ENCODE measurements around the gene CAPG. TPM values are rescaled to one million over a fixed set of nuclear protein-coding genes. Genes with fewer than 3 reads are reported as not detected.
"Not testable (repeated sequence)": the region's sequence is repeated elsewhere in the genome, so short reads cannot be mapped to it uniquely, and the experiment has no call there.

Gene CAPG
- total RNA-seq, 1 donor from 2014 or later: 179 TPM

DNA sequence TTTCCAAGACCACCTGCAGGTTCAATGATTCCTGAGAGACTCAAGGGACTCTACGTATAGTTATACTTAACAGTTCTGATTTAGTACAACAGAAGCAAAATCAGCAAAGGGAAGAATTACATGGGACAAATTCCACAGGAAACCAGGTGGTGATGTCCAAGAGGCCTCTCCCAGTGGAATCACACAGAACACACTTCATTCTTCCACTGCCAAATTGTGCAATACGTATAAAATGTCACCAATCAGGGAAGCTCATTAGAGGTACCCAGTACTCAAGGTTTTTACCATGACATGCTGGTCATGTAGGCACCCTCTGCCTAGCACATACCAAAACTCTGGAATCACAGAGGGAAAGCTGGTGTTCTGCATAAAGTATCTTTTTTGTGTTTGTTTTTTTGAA, 22.4 kb downstream of the CAPG start:
- Histone ChIP-seq H3K36me3 (peaks cover 47 to 71% of the 10 kb centered on the region in 2 donors), H3K4me1 (no peaks in the 10 kb centered on the region), H3K9me3 (no peaks in the 10 kb centered on the region), H3K4me3 (no peak overlapping the region), H3K27ac (no peak overlapping the region), H3K27me3 (no peaks in the 10 kb centered on the region)
- TF ChIP-seq, protein P1, sequence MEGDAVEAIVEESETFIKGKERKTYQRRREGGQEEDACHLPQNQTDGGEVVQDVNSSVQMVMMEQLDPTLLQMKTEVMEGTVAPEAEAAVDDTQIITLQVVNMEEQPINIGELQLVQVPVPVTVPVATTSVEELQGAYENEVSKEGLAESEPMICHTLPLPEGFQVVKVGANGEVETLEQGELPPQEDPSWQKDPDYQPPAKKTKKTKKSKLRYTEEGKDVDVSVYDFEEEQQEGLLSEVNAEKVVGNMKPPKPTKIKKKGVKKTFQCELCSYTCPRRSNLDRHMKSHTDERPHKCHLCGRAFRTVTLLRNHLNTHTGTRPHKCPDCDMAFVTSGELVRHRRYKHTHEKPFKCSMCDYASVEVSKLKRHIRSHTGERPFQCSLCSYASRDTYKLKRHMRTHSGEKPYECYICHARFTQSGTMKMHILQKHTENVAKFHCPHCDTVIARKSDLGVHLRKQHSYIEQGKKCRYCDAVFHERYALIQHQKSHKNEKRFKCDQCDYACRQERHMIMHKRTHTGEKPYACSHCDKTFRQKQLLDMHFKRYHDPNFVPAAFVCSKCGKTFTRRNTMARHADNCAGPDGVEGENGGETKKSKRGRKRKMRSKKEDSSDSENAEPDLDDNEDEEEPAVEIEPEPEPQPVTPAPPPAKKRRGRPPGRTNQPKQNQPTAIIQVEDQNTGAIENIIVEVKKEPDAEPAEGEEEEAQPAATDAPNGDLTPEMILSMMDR (IDR thresholded peaks at IDR 0.05): no peak
- DNase-seq (ENCODE audit: low spot score in 2 of 2): no peak
- intact Hi-C loops (cut with DNase I): no loop called here

DNA sequence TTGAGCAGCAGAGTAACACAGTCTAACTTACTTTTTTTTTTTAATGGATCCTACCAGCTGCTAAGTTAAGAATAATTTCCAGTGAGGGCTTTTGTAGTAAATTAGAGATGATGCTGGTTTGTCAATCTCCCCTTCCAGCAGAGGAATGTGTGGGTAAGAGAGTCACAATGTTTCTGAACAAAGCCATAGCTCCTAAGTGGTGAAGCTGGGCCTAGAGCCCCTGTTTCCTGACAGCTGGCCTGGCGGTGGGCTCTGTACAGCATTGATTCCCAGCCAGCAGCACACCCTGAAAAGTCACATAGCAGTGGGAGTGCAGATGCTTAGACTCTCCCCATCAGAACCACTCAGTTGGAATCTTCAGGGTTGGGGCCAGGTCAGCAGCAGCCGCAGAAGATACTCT, 24.4 kb downstream of the CAPG start:
- TF ChIP-seq, protein P1 (IDR thresholded peaks at IDR 0.05): no peak

DNA sequence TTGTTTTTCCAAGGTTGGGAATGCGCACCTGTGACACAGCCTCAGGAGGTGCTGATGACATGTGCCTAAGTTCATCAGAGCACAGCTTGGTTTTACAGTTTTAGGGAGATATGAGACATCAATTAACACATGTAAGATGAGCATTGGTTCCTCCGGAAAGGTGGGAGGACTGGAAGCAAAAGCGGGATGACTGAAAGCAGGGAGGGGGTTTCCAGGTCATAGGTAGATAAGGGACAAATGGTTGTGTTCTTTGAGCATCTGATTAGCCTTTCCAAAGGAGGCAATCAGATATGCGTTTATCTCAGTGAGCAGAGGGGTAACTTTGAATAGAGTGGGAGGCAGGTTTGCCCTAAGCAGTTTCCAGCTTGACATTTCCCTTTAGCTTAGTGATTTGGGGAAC, 26.3 kb downstream of the CAPG start:
- H3K27ac ChIP-seq: no peak overlapping the region
- no peaks in the 10 kb centered on the region for H3K4me1 ChIP-seq
- H3K4me3 ChIP-seq: no peak overlapping the region
- H3K27me3 ChIP-seq: no peaks in the 10 kb centered on the region
- peaks cover 36 to 66% of the 10 kb centered on the region in 2 donors for H3K36me3 ChIP-seq
- intact Hi-C loops (cut with DNase I): no loop called here
- no peaks in the 10 kb centered on the region for H3K9me3 ChIP-seq
- TF ChIP-seq, protein P1 (IDR thresholded peaks at IDR 0.05): no peak
- DNase-seq (ENCODE audit: low spot score in 2 of 2): no peak

More for the DNA sequence above, 24.4 kb downstream of the CAPG start:
- H3K4me3 ChIP-seq: no peak overlapping the region
- H3K27ac ChIP-seq: no peak overlapping the region
- no peaks in the 10 kb centered on the region for H3K27me3 ChIP-seq
- H3K36me3 ChIP-seq: peaks cover 39 to 69% of the 10 kb centered on the region in 2 donors
- intact Hi-C loops (cut with DNase I): no loop called here
- no peak for DNase-seq (ENCODE audit: low spot score in 2 of 2)
- no peaks in the 10 kb centered on the region for H3K9me3 ChIP-seq
- H3K4me1 ChIP-seq: no peaks in the 10 kb centered on the region

GRCh38 chr2:85383151-85383550, 27.0 kb downstream of the CAPG start:
- H3K27ac ChIP-seq; H3K9me3 ChIP-seq; intact Hi-C loops (cut with DNase I); H3K4me1 ChIP-seq; H3K4me3 ChIP-seq; DNase-seq (ENCODE audit: low spot score in 2 of 2); H3K27me3 ChIP-seq: not testable (repeated sequence)
- peaks cover 34 to 68% of the 10 kb centered on the region in 2 donors for H3K36me3 ChIP-seq

GRCh38 chr2:85380048-85380447, 30.1 kb downstream of the CAPG start:
- intact Hi-C loops (cut with DNase I): no loop called here
- Histone ChIP-seq H3K36me3 (peaks cover 44 to 66% of the 10 kb centered on the region in 2 donors), H3K4me1 (no peaks in the 10 kb centered on the region)

GRCh38 chr2:85378257-85378656, 31.9 kb downstream of the CAPG start:
- H3K4me1 ChIP-seq: no peaks in the 10 kb centered on the region
- intact Hi-C loops (cut with DNase I): no loop called here
- H3K27ac ChIP-seq: no peak overlapping the region
- no peaks in the 10 kb centered on the region for H3K27me3 ChIP-seq
- H3K36me3 ChIP-seq: peaks cover 46 to 59% of the 10 kb centered on the region in 2 donors
- TF ChIP-seq, protein P1 (IDR thresholded peaks at IDR 0.05): no peak
- H3K4me3 ChIP-seq: no peak overlapping the region
- no peaks in the 10 kb centered on the region for H3K9me3 ChIP-seq
- no peak for DNase-seq (ENCODE audit: low spot score in 2 of 2)

More at GRCh38 chr2:85380048-85380447, 30.1 kb downstream of the CAPG start:
- no peaks in the 10 kb centered on the region for H3K27me3 ChIP-seq
- no peak overlapping the region for H3K27ac ChIP-seq
- no peak for DNase-seq (ENCODE audit: low spot score in 2 of 2)
- TF ChIP-seq, protein P1 (IDR thresholded peaks at IDR 0.05): no peak
- no peaks in the 10 kb centered on the region for H3K9me3 ChIP-seq
- no peak overlapping the region for H3K4me3 ChIP-seq
